Ectodermal cell (in vitro differentiated cells): Measurements from ENCODE around the gene DNMT3L.
"Not testable (repeated sequence)": the region's sequence is repeated elsewhere in the genome, so short reads cannot be mapped to it uniquely, and the experiment has no call there.

ENCODE experiments used
- H3K27ac ChIP-seq: 2 replicates; pipeline ENCODE4 v1.7.0; 2013; ENCODE audit warnings: mild to moderate bottlenecking, low read depth, low read length; ENCODE audit not compliant: insufficient read depth, poor library complexity, severe bottlenecking
- H3K27me3 ChIP-seq: 2 replicates; pipeline ENCODE4 v1.7.0; 2013; ENCODE audit warnings: mild to moderate bottlenecking, low read length; ENCODE audit not compliant: insufficient read depth, control insufficient read depth, poor library complexity, severe bottlenecking
- H3K36me3 ChIP-seq: one replicate; pipeline ENCODE4 v1.7.0; 2013; ENCODE audit warnings: low read length; ENCODE audit not compliant: control insufficient read depth, insufficient read depth
- H3K4me1 ChIP-seq: one replicate; pipeline ENCODE4 v1.7.0; 2013; ENCODE audit warnings: low read length; ENCODE audit not compliant: control insufficient read depth, insufficient read depth
- H3K4me3 ChIP-seq: 2 replicates; pipeline ENCODE4 v1.7.0; 2013; ENCODE audit warnings: low read depth, low read length, control low read depth; ENCODE audit not compliant: insufficient read depth
- H3K9me3 ChIP-seq: 2 replicates; pipeline ENCODE4 v1.7.0; 2013; ENCODE audit warnings: mild to moderate bottlenecking, low read length, moderate library complexity; ENCODE audit not compliant: control insufficient read depth
- WGBS, 2 experiments: methylation state at CpG; one replicate each; pipeline ENCODE4 v1.1.7; 2013; ENCODE audit warnings: missing lambda C conversion rate in 2 of 2; 5-methylcytosine and 5-hydroxymethylcytosine counted together

The DNMT3L gene

GRCh38 chr21:44241281-44241680, 20.4 kb downstream of the DNMT3L start:
- WGBS, 2 experiments, result no CpG with 5 or more reads among the region's 27 CpGs
- H3K4me1 ChIP-seq, H3K27ac ChIP-seq, H3K4me3 ChIP-seq, H3K36me3 ChIP-seq, H3K9me3 ChIP-seq, H3K27me3 ChIP-seq: not testable (repeated sequence)

DNA sequence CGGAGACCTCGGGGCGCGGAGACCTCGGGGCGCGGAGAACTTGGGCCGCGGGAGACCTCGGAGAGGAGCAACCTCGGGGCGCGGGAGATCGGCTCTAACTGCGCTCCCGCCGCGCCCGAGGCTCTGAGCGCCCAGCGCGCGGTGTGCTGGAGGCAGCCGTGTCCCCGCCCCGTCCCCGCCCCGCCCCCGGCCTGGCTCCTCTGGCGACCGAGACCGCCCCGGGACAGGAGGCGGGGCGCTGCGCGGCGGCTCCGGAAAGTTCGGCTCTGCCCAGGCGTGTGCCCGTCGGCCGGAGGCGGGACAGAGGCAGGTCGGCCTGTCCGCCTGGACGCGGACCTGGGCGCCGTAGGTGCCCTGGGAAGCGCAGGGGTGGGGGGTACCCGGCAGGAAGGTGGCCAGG, 20.9 kb downstream of the DNMT3L start, which contains the start of gene ICOSLG:
Gene ICOSLG, minus strand, starts transcription at position 102 of the 400 bp plus-strand sequence. CDS start 126 bp downstream, outside the sequence.
- not testable (repeated sequence) for H3K27me3 ChIP-seq, H3K4me3 ChIP-seq, H3K4me1 ChIP-seq, H3K27ac ChIP-seq, H3K9me3 ChIP-seq, H3K36me3 ChIP-seq
- no CpG with 5 or more reads among the region's 53 CpGs for WGBS, 2 experiments

- not testable (repeated sequence) for H3K27ac ChIP-seq, H3K4me1 ChIP-seq, H3K27me3 ChIP-seq, H3K9me3 ChIP-seq, H3K36me3 ChIP-seq, H3K4me3 ChIP-seq
- WGBS, 2 experiments, result no CpG with 5 or more reads among the region's 46 CpGs
Measured at GRCh38 chr21:44240353-44240752, 21.3 kb downstream of the DNMT3L start.

GRCh38 chr21:44229561-44229960, 32.1 kb downstream of the DNMT3L start:
- 95 to 96% methylated on average over 5 to 7 of the region's 22 CpGs for WGBS, 2 experiments
- not testable (repeated sequence) for H3K9me3 ChIP-seq

DNA sequence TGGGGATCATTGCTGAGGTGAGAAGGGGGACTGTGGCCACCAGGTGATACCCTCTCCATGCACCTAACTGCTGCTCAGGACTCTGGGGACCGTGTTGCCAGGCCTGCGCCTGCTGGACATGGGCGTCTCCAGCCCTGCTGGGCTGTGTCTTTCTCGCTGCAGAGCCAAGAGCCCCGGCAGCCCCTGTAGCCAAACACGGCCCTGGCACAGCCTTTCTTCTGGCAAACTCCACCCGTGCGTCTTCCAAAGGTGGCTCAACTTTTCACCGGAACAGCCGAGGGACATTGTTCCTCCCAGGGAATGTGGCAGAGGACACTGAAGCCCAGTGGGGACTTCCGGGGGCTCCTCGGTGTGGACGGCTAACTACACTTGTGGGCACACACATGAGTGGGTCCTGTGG, 33.6 kb downstream of the DNMT3L start:
- H3K27me3 ChIP-seq, H3K9me3 ChIP-seq, H3K27ac ChIP-seq, H3K4me1 ChIP-seq, H3K36me3 ChIP-seq, H3K4me3 ChIP-seq: not testable (repeated sequence)
- no CpG with 5 or more reads among the region's 13 CpGs for WGBS, 2 experiments

More at GRCh38 chr21:44229561-44229960, 32.1 kb downstream of the DNMT3L start:
- not testable (repeated sequence) for H3K36me3 ChIP-seq, H3K4me1 ChIP-seq, H3K27ac ChIP-seq, H3K4me3 ChIP-seq, H3K27me3 ChIP-seq

GRCh38 chr21:44227614-44228013, 34.1 kb downstream of the DNMT3L start:
- H3K4me3 ChIP-seq, H3K27ac ChIP-seq, H3K4me1 ChIP-seq, H3K36me3 ChIP-seq, H3K27me3 ChIP-seq, H3K9me3 ChIP-seq: not testable (repeated sequence)
- no CpG with 5 or more reads among the region's 9 CpGs for WGBS, 2 experiments

GRCh38 chr21:44225605-44226004, 36.1 kb downstream of the DNMT3L start:
- not testable (repeated sequence) for H3K9me3 ChIP-seq, H3K27me3 ChIP-seq, H3K27ac ChIP-seq, H3K36me3 ChIP-seq, H3K4me1 ChIP-seq, H3K4me3 ChIP-seq
- WGBS, 2 experiments, result no CpG with 5 or more reads among the region's 6 CpGs

GRCh38 chr21:44223334-44223733, 38.4 kb downstream of the DNMT3L start:
- H3K27me3 ChIP-seq, H3K9me3 ChIP-seq, H3K36me3 ChIP-seq, H3K4me3 ChIP-seq, H3K4me1 ChIP-seq, H3K27ac ChIP-seq: not testable (repeated sequence)
- no CpG with 5 or more reads among the region's 5 CpGs for WGBS, 2 experiments

- H3K36me3 ChIP-seq, H3K27ac ChIP-seq, H3K4me1 ChIP-seq, H3K4me3 ChIP-seq, H3K9me3 ChIP-seq, H3K27me3 ChIP-seq: not testable (repeated sequence)
- WGBS, 2 experiments, result no CpG with 5 or more reads among the region's 18 CpGs
Measured at GRCh38 chr21:44220674-44221073, 41.0 kb downstream of the DNMT3L start.

- H3K4me3 ChIP-seq, H3K4me1 ChIP-seq: not testable (repeated sequence)
- WGBS, 2 experiments, result no CpG with 5 or more reads among the region's 8 CpGs
Measured at GRCh38 chr21:44218461-44218860, 43.2 kb downstream of the DNMT3L start.

DNA sequence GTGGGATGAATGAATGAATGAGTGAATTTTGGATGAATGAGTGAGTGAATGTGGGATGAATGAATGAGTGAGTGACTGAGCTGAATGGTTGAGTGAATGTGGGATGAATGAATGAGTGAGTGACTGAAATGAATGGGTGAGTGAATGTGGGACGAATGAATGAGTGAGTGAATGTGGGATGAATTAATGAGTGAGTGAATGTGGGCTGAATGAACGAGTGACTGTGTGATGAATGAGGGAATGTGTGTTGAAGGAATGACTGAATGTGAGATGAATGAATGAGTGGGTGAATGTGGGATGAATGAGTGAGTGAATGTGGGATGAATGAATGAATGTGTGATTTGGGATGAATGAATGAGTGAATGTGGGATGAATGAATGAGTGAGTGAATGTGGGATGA, 49.7 kb downstream of the DNMT3L start:
- H3K27ac ChIP-seq, H3K9me3 ChIP-seq, H3K4me1 ChIP-seq, H3K27me3 ChIP-seq, H3K4me3 ChIP-seq, H3K36me3 ChIP-seq: not testable (repeated sequence)
- WGBS, 2 experiments, result no CpG with 5 or more reads among the region's 2 CpGs

More at GRCh38 chr21:44218461-44218860, 43.2 kb downstream of the DNMT3L start:
- not testable (repeated sequence) for H3K36me3 ChIP-seq, H3K27me3 ChIP-seq, H3K9me3 ChIP-seq, H3K27ac ChIP-seq
